Urinary bladder (tissue), 4 donors: ENCODE data around the gene PADI3. TPM values are rescaled to one million over a fixed set of nuclear protein-coding genes. Genes with fewer than 3 reads are reported as not detected.

Source experiments
- DNase-seq: peaks from one replicate; pipeline ENCODE4 v3.0.0-alpha.2; 2015; ENCODE audit errors: extremely low spot score
- H3K27ac ChIP-seq: one replicate; pipeline ENCODE4 v1.5.1; 2013; ENCODE audit warnings: low read depth, mild to moderate bottlenecking, moderate library complexity
- H3K36me3 ChIP-seq: one replicate; pipeline ENCODE4 v1.6.1; 2013; ENCODE audit warnings: mild to moderate bottlenecking, moderate library complexity; ENCODE audit not compliant: insufficient read depth
- H3K4me1 ChIP-seq: one replicate; pipeline ENCODE4 v1.6.1; 2013; ENCODE audit warnings: mild to moderate bottlenecking, moderate library complexity; ENCODE audit not compliant: insufficient read depth
- H3K4me3 ChIP-seq: one replicate; pipeline ENCODE4 v1.5.1; 2013; ENCODE audit warnings: low read depth, low read length
- WGBS: extraction: QIAGEN DNeasy Blood & Tissue Kit; methylation state at CpG from one replicate; pipeline ENCODE4 v1.1.7; 2013; 5-methylcytosine and 5-hydroxymethylcytosine counted together
- polyA plus RNA-seq: library from polyadenylated mRNA; stranded (reverse); fragments of 200-250 nt; gene quantifications from one replicate; pipeline ENCODE4 v1.2.3, GENCODE V29; 2013
- total RNA-seq: library from RNA; depleted of rRNA; stranded (reverse); fragments of >200 nt; gene quantifications from one replicate; pipeline ENCODE4 v1.2.3, GENCODE V29; 2014
- donor health status: healthy with polysubstance abuse.
- donor health status: healthy.

PADI3 gene
- total and polyA plus RNA-seq, 2 donors, result 6.9 to 11.6 TPM

DNA sequence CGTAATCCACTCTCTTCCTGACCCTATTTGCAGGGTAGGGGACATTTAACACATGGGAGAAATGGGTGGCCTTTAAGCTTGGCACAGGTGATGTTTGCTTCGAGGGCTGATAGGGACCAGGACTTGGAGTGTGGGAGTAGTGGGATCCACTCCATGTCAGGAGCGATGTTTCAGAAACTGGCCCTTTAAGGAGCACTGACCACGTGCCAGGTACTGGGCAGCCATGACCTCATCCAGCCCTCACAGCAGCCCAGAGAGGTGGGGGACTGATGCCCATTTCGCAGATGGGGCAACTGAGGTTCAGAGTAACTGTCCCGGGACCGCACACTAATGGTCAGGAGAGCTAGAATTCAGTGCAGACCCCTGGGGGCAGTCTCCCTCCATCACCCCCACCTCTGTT, 11.4 kb downstream of the PADI3 start:
- no peak overlapping the region for H3K27ac ChIP-seq
- H3K4me1 ChIP-seq, result no peaks in the 10 kb centered on the region
- DNase-seq, result no peak
- WGBS, result 81% methylated on average over 7 of the region's 7 CpGs
- no peak overlapping the region for H3K4me3 ChIP-seq
- no peaks in the 10 kb centered on the region for H3K36me3 ChIP-seq

DNA sequence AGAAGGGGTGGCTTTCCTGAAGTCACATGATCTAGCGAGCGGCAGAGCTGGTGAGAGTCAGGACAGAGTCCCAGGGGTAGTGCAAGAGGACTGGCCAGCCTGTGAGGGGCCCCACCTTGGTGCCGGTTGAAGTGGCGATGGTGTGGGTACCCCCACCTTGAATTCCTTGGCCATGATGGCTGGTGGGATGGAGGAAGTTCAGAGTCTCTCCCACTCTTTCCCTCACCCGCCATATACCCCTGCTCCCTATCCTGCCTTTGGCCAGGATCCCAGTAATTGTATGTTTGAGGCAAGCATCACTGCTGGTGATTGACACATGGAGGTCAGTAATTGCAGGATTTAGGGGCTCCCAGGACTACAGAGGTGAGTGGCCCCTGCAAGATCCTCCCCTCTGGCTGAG, 11.8 kb downstream of the PADI3 start:
- Histone ChIP-seq H3K4me1 (no peaks in the 10 kb centered on the region), H3K4me3 (no peak overlapping the region), H3K36me3 (no peaks in the 10 kb centered on the region), H3K27ac (no peak overlapping the region)
- WGBS, result 83% methylated on average over 5 of the region's 5 CpGs
- DNase-seq, result no peak

DNA sequence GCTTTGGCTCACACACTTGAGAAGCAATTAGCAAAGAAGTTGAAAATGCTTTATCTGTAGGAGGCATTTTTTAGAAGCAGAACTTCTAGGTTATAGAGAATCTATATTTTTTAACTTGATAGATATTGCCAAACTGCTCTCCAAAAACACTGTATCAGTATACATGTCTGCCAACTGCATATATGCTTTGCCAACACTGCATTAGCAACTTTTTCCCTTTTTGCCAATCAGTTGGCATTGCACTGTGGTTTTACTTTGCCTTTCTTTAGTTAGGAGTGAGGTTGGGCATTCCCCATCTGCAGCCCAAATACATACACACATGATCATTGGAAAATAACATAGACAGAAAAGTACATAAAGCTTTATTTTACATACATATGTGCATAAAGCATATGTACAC, 15.0 kb downstream of the PADI3 start:
- H3K4me3 ChIP-seq, result no peak overlapping the region
- DNase-seq, result no peak
- H3K27ac ChIP-seq, result no peak overlapping the region
- H3K36me3 ChIP-seq, result no peaks in the 10 kb centered on the region
- H3K4me1 ChIP-seq, result no peaks in the 10 kb centered on the region

DNA sequence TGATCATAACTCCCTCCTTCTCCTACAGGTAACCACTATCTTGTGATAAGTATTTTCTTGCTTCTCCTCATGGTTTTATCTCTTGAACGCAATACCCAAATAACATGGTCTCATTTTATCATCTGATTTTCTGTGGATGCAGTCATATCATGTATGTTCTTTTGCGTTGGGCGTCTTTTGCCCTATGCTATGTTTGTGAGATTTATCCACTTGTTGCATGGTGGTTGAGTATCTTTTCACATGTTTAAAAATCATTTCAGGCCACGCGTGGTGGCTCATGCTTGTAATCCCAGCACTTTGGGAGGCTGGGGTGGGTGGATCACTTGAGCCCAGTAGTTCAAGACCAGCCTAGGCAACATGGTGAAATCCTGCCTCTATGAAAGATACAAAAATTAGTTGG, 15.6 kb downstream of the PADI3 start:
- Histone ChIP-seq H3K4me3 (no peak overlapping the region), H3K27ac (no peak overlapping the region), H3K36me3 (no peaks in the 10 kb centered on the region), H3K4me1 (no peaks in the 10 kb centered on the region)
- DNase-seq, result no peak
- 92% methylated on average over 5 of the region's 5 CpGs for WGBS

DNA sequence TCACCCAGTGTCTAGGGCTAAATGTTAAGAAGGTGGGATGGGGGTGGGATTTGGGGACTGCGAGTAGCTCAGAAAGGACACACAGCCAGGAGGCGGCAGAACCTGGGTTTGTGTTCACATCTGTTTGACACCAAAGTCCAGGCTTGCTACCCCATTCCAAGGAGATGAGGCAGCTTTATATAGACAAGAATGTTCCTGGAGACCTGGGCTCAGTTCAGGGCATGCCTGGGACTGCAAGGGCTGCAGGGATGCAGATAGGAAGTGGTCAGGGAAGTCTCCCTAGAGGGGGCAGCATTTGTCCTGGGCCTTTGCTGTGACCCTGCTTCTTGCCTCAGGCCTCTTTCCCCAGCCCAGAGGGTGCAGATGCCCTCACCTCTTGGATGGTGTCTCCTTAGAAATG, 16.3 kb downstream of the PADI3 start:
- H3K4me1 ChIP-seq, result no peaks in the 10 kb centered on the region
- no peak overlapping the region for H3K27ac ChIP-seq
- H3K4me3 ChIP-seq, result no peak overlapping the region
- DNase-seq, result no peak
- 81% methylated on average over 2 of the region's 2 CpGs for WGBS
- no peaks in the 10 kb centered on the region for H3K36me3 ChIP-seq

DNA sequence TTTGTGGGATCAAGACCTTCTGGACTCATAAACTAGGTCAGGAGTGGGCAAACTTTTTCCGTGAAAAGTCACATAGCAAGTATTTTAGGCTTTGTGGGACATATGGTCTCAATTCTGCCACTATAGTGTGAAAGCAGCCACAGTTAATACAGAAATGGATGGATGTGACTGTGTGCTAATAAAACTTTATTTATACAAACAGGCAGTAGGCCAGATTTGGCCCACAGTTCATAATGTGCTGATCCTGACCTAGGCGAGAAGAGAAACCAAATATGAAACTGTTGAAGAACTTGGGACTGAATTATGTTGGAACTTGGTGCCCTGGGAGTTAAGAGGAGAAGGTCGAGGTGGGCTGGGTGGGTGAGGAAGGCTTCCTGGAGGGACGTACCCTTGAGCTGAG, 17.1 kb downstream of the PADI3 start:
- Histone ChIP-seq H3K36me3 (no peaks in the 10 kb centered on the region), H3K27ac (no peak overlapping the region), H3K4me3 (no peak overlapping the region), H3K4me1 (no peaks in the 10 kb centered on the region)
- WGBS, result 87% methylated on average over 4 of the region's 4 CpGs
- no peak for DNase-seq

DNA sequence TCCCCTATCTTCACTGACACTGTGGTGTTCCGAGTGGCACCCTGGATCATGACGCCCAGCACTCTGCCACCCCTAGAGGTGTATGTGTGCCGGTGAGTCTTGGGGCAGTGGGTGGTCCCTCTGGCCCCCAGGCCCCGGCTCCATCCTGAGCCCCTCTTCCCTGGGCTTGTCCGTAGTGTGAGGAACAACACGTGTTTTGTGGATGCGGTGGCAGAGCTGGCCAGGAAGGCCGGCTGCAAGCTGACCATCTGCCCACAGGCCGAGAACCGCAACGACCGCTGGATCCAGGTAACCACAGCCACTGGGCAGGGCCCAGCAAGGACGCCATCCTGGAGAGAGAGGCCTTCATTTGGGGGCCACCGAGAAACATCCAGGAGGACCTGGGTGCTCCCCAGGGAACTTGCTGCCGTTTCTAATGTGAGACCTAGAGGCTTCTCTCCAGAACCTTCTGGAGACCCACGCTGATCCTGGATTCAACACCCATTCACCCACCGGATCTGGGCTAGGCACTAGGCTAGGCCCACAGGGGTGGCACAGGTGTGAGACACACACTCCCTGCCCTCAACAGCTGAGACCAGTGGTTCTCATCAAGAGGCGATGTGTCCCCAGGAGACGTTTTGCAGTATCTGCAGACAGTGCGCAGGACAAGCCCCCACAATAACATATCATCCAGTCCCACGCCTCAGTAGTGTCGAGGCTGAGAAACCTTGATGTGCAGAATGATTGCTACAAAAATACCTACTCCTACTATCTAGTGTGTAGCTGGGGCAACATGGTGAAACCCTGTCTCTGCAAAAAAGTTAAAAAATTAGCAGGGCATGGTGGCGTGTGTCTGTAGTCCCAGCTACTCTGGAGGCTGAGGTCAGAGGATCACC, 22.2 kb downstream of the PADI3 start:
- Histone ChIP-seq H3K36me3 (no peaks in the 10 kb centered on the region), H3K4me3 (no peak overlapping the region), H3K4me1 (no peaks in the 10 kb centered on the region), H3K27ac (no peak overlapping the region)
- no peak for DNase-seq
- 83% methylated on average over 23 of the region's 23 CpGs for WGBS

DNA sequence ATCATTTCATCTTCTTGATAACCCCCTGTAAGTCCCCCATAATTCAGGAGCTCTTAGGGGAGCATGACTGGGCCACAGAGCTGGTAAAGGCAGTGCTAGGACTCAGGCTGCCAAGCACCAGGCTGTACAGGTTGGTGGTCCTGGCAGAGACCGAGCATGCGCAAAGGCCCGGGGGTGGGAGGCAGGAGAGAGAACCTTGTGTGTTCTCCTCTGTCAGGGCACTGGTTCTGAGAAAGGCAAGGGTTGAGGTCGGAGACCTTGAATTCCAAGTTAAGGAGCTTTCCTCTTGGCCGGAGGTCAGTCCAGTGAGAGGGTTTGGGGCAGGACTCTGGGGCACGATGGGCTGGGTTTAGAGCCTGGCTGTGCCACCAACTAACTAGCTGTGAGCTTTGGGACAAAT, 23.2 kb downstream of the PADI3 start:
- H3K4me3 ChIP-seq, result no peak overlapping the region
- H3K36me3 ChIP-seq, result no peaks in the 10 kb centered on the region
- H3K4me1 ChIP-seq, result no peaks in the 10 kb centered on the region
- no peak overlapping the region for H3K27ac ChIP-seq
- 87% methylated on average over 6 of the region's 6 CpGs for WGBS
- DNase-seq, result no peak

DNA sequence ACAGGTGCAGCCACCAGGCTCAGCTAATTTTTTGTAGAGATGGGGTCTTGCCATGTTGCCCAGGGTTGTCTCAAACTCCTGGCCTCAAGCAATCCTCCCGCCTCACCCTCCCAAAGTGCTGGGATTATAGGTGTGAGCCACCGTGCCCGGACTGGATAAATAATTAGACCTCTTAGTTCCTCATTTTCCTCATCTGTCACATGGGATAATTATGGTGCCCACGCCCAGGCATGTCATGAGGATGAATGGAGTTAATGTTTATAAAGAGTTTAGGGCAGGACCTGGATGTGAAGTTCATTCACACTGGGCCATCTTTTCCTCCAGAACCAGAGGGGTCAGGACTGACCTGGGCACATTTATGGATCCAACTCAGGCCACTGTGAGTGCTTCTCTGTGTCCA, 23.7 kb downstream of the PADI3 start:
- DNase-seq, result no peak
- no peak overlapping the region for H3K4me3 ChIP-seq
- WGBS, result 70% methylated on average over 4 of the region's 4 CpGs
- H3K27ac ChIP-seq, result no peak overlapping the region
- H3K4me1 ChIP-seq, result no peaks in the 10 kb centered on the region
- no peaks in the 10 kb centered on the region for H3K36me3 ChIP-seq

DNA sequence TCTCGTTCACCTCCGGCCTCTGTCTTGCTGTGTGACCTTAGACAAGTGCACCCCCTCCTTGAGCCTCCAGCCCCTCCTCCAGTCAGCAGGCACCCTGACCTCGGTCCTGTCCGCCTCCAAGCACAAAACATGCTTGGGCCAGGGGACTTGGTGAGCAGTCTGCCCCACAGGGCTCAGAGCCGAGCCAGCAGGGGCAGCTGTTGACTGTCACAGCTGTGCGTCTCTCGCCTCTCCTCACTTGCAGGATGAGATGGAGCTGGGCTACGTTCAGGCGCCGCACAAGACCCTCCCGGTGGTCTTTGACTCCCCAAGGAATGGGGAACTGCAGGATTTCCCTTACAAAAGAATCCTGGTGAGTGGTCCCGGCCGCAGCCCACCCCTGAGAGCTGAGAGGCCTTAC, 24.2 kb downstream of the PADI3 start:
- H3K4me3 ChIP-seq, result no peak overlapping the region
- no peaks in the 10 kb centered on the region for H3K4me1 ChIP-seq
- 63% methylated on average over 13 of the region's 13 CpGs for WGBS
- no peak overlapping the region for H3K27ac ChIP-seq
- H3K36me3 ChIP-seq, result no peaks in the 10 kb centered on the region
- no peak for DNase-seq

DNA sequence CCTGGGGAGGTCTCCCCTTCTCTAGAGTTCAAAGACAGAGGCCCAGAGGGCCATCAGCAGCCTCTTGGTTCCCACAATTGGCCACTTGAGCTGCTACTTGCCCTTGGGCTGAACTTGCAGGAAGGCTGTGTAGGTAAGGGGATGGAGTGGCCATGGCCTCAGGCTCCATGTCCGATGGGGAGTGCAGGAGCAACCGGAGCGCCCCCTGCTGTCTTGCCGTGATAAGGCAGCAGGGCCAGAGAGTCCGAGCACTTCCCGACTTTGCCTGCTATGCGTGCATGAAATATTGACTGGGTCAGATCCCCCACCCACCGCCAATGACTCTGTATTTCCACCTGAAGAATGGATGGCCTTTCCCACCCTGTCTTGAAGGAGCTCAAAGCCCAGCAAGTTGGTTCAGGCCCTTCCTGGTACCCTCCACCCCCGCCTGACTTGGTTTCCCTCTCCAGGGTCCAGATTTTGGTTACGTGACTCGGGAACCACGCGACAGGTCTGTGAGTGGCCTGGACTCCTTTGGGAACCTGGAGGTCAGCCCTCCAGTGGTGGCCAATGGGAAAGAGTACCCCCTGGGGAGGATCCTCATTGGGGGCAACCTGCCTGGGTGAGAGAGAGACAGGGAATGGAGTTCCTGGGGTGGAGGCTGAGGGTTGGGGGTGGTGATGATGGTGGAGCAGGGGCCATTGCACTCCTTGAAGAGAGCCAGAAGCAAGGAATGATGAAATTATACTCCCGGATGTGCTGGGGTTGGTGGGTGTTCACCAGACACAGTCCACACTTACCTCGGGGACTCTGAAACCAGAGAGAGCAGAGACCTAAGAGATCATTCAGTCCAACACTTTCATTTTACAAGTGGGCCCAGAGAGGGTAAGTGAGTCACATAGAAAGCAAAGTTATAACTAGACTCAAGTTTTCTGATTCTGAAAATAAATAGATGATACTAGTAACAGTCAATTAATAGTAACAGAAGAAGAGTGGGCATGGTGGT, 25.6 kb downstream of the PADI3 start:
- no peak overlapping the region for H3K27ac ChIP-seq
- H3K4me3 ChIP-seq, result no peak overlapping the region
- no peaks in the 10 kb centered on the region for H3K36me3 ChIP-seq
- no peak for DNase-seq
- no peaks in the 10 kb centered on the region for H3K4me1 ChIP-seq
- WGBS, result 49% methylated on average over 15 of the region's 15 CpGs

DNA sequence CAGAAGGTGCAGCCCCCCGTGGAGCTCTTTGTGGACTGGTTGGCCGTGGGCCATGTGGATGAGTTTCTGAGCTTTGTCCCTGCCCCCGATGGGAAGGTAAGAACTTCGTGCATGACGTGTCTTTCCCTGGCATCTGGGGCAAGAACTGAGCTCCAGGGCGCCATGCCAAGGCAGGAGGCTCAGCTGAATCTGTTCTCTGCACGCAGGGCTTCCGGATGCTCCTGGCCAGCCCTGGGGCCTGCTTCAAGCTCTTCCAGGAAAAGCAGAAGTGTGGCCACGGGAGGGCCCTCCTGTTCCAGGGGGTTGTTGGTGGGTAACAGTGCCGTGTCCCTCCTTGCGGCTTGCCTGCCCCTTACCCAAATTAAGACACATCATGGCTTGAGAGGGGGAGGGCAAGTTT, 27.7 kb downstream of the PADI3 start:
- 50% methylated on average over 11 of the region's 11 CpGs for WGBS
- DNase-seq, result no peak
- Histone ChIP-seq H3K4me1 (no peaks in the 10 kb centered on the region), H3K4me3 (no peak overlapping the region), H3K27ac (no peak overlapping the region), H3K36me3 (no peaks in the 10 kb centered on the region)

DNA sequence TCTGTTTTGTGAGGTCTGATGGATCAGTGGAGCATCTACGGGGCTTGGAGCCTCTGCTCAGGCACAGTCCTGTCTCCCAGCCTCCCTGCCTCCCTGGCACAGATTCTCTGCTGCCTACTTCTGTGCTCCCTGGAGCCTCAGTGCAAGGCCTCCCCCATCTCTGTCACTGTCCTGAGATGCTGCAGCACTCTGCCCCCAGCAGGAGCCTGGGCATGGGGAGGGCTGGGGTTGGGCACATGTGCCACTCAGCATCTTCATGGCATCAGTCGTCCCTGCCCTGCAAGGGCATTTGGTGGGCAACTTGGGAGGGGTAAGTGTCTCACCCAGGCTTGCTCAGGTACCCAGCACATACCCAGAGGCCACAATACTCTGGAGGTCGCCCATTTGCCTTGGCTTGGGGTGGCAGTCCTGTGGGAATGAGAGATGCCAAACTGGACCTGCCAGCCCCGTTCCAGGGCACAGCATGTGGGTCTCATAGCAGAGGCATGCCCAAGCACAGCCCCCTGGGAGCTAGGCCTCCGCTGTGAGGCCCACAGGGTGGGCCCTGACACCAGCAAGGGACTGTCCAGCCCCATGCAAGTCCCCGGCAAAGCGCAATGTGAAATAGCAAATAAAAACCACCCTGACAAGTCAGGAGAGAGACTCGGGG, 28.7 kb downstream of the PADI3 start:
- H3K36me3 ChIP-seq, result no peaks in the 10 kb centered on the region
- no peak overlapping the region for H3K4me3 ChIP-seq
- WGBS, result 76% methylated on average over 8 of the region's 8 CpGs
- no peak for DNase-seq
- H3K27ac ChIP-seq, result no peak overlapping the region
- H3K4me1 ChIP-seq, result no peaks in the 10 kb centered on the region
